Left ventricle myocardium inferior (tissue), 1 donor: ENCODE results near the gene VKORC1L1. TPM values are rescaled to one million over a fixed set of nuclear protein-coding genes. Genes with fewer than 3 reads are reported as not detected.

Experiments
- DNase-seq: peaks from one replicate; pipeline ENCODE4 v3.0.0-alpha.2; 2020
- H3K27ac ChIP-seq: fragments of 200-600 bp; replicated peaks from 2 replicates; pipeline ENCODE4 v1.8.0; 2021
- H3K27me3 ChIP-seq: fragments of 200-600 bp; 2 replicates; pipeline ENCODE4 v1.8.0; 2021; ENCODE audit warnings: low read depth
- H3K36me3 ChIP-seq: fragments of 200-600 bp; 2 replicates; pipeline ENCODE4 v1.8.0; 2021
- H3K4me1 ChIP-seq: fragments of 200-600 bp; 2 replicates; pipeline ENCODE4 v1.8.0; 2021
- H3K4me3 ChIP-seq: fragments of 200-600 bp; 2 replicates; pipeline ENCODE4 v1.8.0; 2021; ENCODE audit warnings: mild to moderate bottlenecking, moderate library complexity
- H3K9me3 ChIP-seq: fragments of 200-600 bp; replicated peaks from 2 replicates; pipeline ENCODE4 v1.8.0; 2021
- intact Hi-C: fragments of 100-400 bp; cut with micrococcal nuclease; formaldehyde crosslinking; loops from one replicate; pipeline ENCODE4 v1.11.0; 2022
- total RNA-seq: library from RNA; stranded (reverse); fragmentation: NEBNext Ultra II Directional; extraction: Animal tissue kit (Norgen Biotek cat#: 25700); gene quantifications from one replicate; pipeline ENCODE4 v1.2.1, GENCODE V29; 2021
- TF ChIP-seq, protein P1 (sequence below): fragments of 200-600 bp; IDR thresholded peaks from 2 replicates; pipeline ENCODE4 v1.8.0; 2021; ENCODE audit warnings: antibody characterized with exemption, mild to moderate bottlenecking, borderline replicate concordance
- donor health status: DM: no; HTN: yes; CAD: no; lungs with severe emphysema.

VKORC1L1 gene
- total RNA-seq, 1 donor from 2014 or later: 19.2 TPM

DNA sequence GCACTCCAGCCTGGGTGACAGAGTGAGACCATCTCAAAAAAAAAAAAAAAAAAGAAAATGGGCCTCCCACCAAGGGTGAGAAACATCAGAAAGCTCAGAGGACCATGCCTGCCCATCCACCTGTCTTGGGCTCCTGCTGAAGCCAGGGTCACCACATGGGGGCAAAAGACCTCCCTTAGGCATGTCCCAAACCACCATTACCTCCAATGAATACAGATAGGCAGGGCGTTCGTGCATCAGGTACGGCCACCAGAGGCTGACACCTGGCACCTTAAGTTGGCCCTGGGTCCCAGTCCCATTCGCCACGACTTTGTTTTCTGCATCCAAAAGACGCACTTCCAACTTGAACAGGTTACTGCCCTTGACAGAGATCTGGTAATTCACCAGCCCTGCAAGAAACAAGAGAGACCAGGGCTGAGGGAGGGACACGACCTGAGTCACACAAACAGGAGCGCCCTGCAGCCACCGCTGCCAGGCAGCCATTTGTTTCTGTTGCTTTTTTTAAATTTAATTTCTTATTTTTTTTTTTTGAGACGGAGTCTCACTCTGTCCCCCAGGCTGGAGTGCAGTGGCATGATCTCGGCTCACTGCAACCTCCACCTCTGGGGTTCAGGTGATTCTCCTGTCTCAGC lies 103.1 kb downstream of the VKORC1L1 start:
- no peaks in the 10 kb centered on the region for H3K9me3 ChIP-seq
- intact Hi-C loops: no loop called here
- H3K27ac ChIP-seq: no peak overlapping the region
- H3K4me3 ChIP-seq: no peak overlapping the region
- no peak for DNase-seq
- H3K4me1 ChIP-seq: peaks cover 15% of the 10 kb centered on the region
- H3K27me3 ChIP-seq: no peaks in the 10 kb centered on the region
- peaks cover 86% of the 10 kb centered on the region for H3K36me3 ChIP-seq
- TF ChIP-seq, protein P1, sequence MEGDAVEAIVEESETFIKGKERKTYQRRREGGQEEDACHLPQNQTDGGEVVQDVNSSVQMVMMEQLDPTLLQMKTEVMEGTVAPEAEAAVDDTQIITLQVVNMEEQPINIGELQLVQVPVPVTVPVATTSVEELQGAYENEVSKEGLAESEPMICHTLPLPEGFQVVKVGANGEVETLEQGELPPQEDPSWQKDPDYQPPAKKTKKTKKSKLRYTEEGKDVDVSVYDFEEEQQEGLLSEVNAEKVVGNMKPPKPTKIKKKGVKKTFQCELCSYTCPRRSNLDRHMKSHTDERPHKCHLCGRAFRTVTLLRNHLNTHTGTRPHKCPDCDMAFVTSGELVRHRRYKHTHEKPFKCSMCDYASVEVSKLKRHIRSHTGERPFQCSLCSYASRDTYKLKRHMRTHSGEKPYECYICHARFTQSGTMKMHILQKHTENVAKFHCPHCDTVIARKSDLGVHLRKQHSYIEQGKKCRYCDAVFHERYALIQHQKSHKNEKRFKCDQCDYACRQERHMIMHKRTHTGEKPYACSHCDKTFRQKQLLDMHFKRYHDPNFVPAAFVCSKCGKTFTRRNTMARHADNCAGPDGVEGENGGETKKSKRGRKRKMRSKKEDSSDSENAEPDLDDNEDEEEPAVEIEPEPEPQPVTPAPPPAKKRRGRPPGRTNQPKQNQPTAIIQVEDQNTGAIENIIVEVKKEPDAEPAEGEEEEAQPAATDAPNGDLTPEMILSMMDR: no peak

DNA sequence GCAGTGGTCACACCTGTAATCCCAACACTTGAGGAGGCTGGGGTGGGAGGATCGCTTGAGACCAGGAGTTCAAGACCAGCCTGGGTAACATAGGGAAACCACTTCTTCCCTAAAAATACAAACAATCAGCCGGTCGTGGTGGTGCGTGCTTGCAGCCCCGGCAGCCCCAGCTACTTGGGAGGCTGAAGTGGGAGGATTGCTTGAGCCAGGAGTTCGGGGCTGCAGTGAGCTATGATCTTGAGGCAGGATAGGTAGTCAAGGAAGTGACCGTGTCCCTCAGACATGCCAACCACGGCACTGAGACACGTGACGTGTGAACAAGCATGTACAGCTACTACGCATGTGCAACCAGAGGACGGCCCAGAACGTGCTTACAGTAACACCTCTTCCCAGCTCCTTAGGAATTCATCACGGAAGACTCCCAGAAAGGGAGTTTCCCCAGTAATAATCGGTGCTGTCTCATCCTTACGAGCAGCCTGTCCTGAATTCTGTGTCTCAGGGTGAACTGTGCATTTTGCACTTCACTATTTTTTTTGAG lies 103.9 kb downstream of the VKORC1L1 start:
- Histone ChIP-seq H3K4me3 (no peak overlapping the region), H3K4me1 (peaks cover 23% of the 10 kb centered on the region), H3K36me3 (peaks cover 78% of the 10 kb centered on the region), H3K9me3 (no peaks in the 10 kb centered on the region), H3K27me3 (no peaks in the 10 kb centered on the region), H3K27ac (no peak overlapping the region)
- intact Hi-C loops: no loop called here
- no peak for DNase-seq
- TF ChIP-seq, protein P1: no peak

DNA sequence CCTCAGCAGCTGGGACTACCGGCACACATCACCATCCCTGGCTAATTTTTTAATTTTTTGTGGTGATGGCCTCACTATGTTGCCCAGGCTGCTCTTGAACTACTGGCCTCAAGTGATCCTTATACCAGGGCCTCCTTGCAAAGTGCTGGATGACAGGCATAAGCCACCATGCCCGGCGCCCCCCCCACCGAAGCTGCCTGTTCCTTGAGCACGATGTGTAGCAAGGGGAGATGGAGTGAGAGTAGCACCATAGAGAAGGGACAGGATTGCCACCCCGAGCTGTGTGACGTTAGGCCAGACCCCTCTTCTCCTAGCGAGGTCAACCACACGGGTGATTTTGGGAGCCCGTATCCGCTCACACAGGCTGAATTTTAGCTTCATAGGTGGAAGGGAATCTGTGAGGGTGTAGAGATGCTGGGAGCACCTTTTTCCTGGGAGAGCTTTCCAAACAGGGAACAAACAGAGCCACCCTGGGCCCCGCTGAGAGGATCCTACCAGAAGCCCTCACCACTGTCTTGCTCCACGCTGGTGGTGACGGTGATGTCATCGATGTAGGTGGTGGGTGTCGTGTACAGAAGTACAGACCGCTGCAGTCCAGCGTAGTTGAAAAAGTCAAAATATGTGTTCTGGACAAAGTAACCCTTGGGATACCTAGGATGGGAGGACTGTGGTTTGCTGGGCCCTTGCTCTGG lies 106.2 kb downstream of the VKORC1L1 start:
- Histone ChIP-seq H3K36me3 (peaks cover 54% of the 10 kb centered on the region), H3K9me3 (no peaks in the 10 kb centered on the region), H3K27ac (no peak overlapping the region), H3K4me3 (no peak overlapping the region), H3K4me1 (peaks cover 32% of the 10 kb centered on the region), H3K27me3 (no peaks in the 10 kb centered on the region)
- DNase-seq: no peak
- TF ChIP-seq, protein P1: no peak
- intact Hi-C loops: no loop called here

- no peak for DNase-seq
- Histone ChIP-seq H3K36me3 (peaks cover 47% of the 10 kb centered on the region), H3K4me3 (peak overlapping the region; percentile 99), H3K27me3 (no peaks in the 10 kb centered on the region), H3K27ac (peak overlapping the region; percentile 91), H3K4me1 (peaks cover 32% of the 10 kb centered on the region), H3K9me3 (no peaks in the 10 kb centered on the region)
- TF ChIP-seq, protein P1: no peak
- intact Hi-C loops: no loop called here
These were observed 107.0 kb downstream of the VKORC1L1 start for GRCh38 chr7:65979583-65980477.
